HepG2 (cell line): ENCODE results near the gene PLCB1. TPM values are rescaled to one million over a fixed set of nuclear protein-coding genes. Genes with fewer than 3 reads are reported as not detected.

Experiments
- ATAC-seq: fragments of 200-7000 bp; cut with Tn5 transposase; 3 replicates; pipeline ENCODE4 v1.9.1; 2020; ENCODE audit warnings: mild to moderate bottlenecking, moderate library complexity
- BruUV-seq: library from RNA; stranded (reverse); fragments of 400-500 nt; replicated peaks from 2 replicates; lab custom pipeline; 2021; lab: Mats Ljungman, UMichigan
- CTCF ChIA-PET: fragments of 300-600 bp; formaldehyde crosslinking; extraction: SDS; loops from one replicate; lab custom pipeline; 2021; ENCODE audit warnings: low total read pairs, inconsistent platforms, low intra/inter-chr PET ratio; lab: Yijun Ruan, JAX
- POLR2A ChIA-PET: fragments of 350-600 bp; sonication (Branson Sonifier 250); formaldehyde crosslinking; loops from one replicate; lab custom pipeline; 2020; ENCODE audit warnings: antibody characterized with exemption, inconsistent platforms; lab: Yijun Ruan, JAX
- DNase-seq: peaks from one replicate; pipeline ENCODE4 v3.0.0-alpha.2; 2015; ENCODE audit warnings: low spot score
- FAIRE-seq: peaks from 3 replicates; lab custom pipeline; 2011; peaks lifted over from hg19 to GRCh38; lab: Jason Lieb, UNC
- H2AFZ ChIP-seq: one replicate; pipeline ENCODE4 v1.6.1; 2011; ENCODE audit warnings: low read length, inconsistent platforms
- H3K27ac ChIP-seq: fragments of 300-600 bp; 3 replicates; pipeline ENCODE4 v1.8.0; 2011; ENCODE audit warnings: mixed run types, mild to moderate bottlenecking, mixed read lengths, low read length, inconsistent platforms; ENCODE audit not compliant: insufficient read depth; ENCODE audit errors: extremely low read length
- H3K27me3 ChIP-seq, 2 experiments: fragments of 200-600 bp in 1 of 2; 2 replicates in 1 of 2; 3 replicates in 1 of 2; pipeline versions ENCODE4 v1.6.0 to v1.8.0; 2011; ENCODE audit warnings: low read length in 2 of 2, mild to moderate bottlenecking in 2 of 2, moderate library complexity in 2 of 2, inconsistent platforms in 1 of 2; ENCODE audit not compliant: insufficient read depth in 2 of 2, control insufficient read depth in 1 of 2
- H3K36me3 ChIP-seq, 2 experiments: fragments of 200-600 bp in 1 of 2; replicated peaks in 1 of 2; 2 replicates in 1 of 2; 3 replicates in 1 of 2; pipeline versions ENCODE4 v1.5.1 to v1.8.0; 2011; ENCODE audit warnings: low read length in 2 of 2, inconsistent platforms in 1 of 2; ENCODE audit not compliant: insufficient read depth in 2 of 2, control insufficient read depth in 1 of 2
- H3K4me1 ChIP-seq: 2 replicates; pipeline ENCODE4 v1.5.1; 2012; ENCODE audit warnings: low read length, inconsistent platforms; ENCODE audit not compliant: insufficient read depth
- H3K4me2 ChIP-seq: 2 replicates; pipeline ENCODE4 v1.6.0; 2011; ENCODE audit warnings: low read depth, low read length, inconsistent platforms
- H3K4me3 ChIP-seq, 3 experiments: fragments of 200-600 bp in 1 of 3; sonication (generic), shearing (Covaris generic) in 1 of 3; replicated peaks in 1 of 3; 2 replicates each; pipeline ENCODE4 v1.5.1; 2011 to 2016; ENCODE audit warnings: low read length in 3 of 3, inconsistent platforms in 2 of 3, low read depth in 2 of 3, mild to moderate bottlenecking in 2 of 3, control low read depth in 1 of 3, mixed read lengths in 1 of 3; ENCODE audit not compliant: insufficient read depth in 1 of 3
- H3K79me2 ChIP-seq: one replicate; pipeline ENCODE4 v1.6.1; 2011; ENCODE audit warnings: low read length, inconsistent platforms; ENCODE audit not compliant: insufficient read depth
- H3K9ac ChIP-seq: 2 replicates; pipeline ENCODE4 v1.6.0; 2011; ENCODE audit warnings: mild to moderate bottlenecking, low read depth, low read length, inconsistent platforms; ENCODE audit not compliant: insufficient read depth
- H3K9me3 ChIP-seq: 2 replicates; pipeline ENCODE4 v1.5.1; 2012; ENCODE audit warnings: mild to moderate bottlenecking, low read length
- H4K20me1 ChIP-seq: 2 replicates; pipeline ENCODE4 v1.6.0; 2011; ENCODE audit warnings: inconsistent platforms, mild to moderate bottlenecking, low read length, moderate library complexity; ENCODE audit not compliant: insufficient read depth
- ATM ChIP-seq: fragments of 450-650 bp; IDR thresholded peaks from 2 replicates; pipeline ENCODE4 v1.7.1; 2017; ENCODE audit warnings: mild to moderate bottlenecking, borderline replicate concordance
- HIC2 ChIP-seq: sonication (generic); formaldehyde crosslinking; IDR thresholded peaks from 2 replicates; pipeline ENCODE4 v1.9.0; 2022; ENCODE audit warnings: low read depth, missing genetic modification reagents
- KLF11 ChIP-seq: IDR thresholded peaks from 2 replicates; pipeline ENCODE4 v1.6.1; 2016; ENCODE audit warnings: missing compliant biosample characterization
- MAFK ChIP-seq, 2 experiments: IDR thresholded peaks in 1 of 2; conservative IDR thresholded peaks in 1 of 2; 2 replicates each; pipeline ENCODE4 v1.6.1; 2011; ENCODE audit warnings: improper control_type of control experiment in 2 of 2, low read length in 2 of 2
- SP4 ChIP-seq: sonication (generic); formaldehyde crosslinking; IDR thresholded peaks from 2 replicates; pipeline ENCODE4 v1.8.1; 2023; ENCODE audit warnings: mild to moderate bottlenecking, missing genetic modification reagents
- ZFYVE20 ChIP-seq: sonication (generic); formaldehyde crosslinking; IDR thresholded peaks from 2 replicates; pipeline ENCODE4 v1.8.0; 2023; ENCODE audit warnings: low read depth, mild to moderate bottlenecking, moderate library complexity, missing genetic modification reagents, borderline replicate concordance
- ZGPAT ChIP-seq: IDR thresholded peaks from 2 replicates; pipeline ENCODE4 v1.6.1; 2016; ENCODE audit warnings: mild to moderate bottlenecking
- ZMYM4 ChIP-seq: sonication (generic); formaldehyde crosslinking; IDR thresholded peaks from 2 replicates; pipeline ENCODE4 v1.8.1; 2023; ENCODE audit warnings: mild to moderate bottlenecking, missing genetic modification reagents
- ZNF317 ChIP-seq: sonication (generic); formaldehyde crosslinking; IDR thresholded peaks from 2 replicates; pipeline ENCODE4 v1.5.0; 2020; ENCODE audit warnings: mild to moderate bottlenecking, missing genetic modification reagents
- ZNF331 ChIP-seq: sonication (generic); formaldehyde crosslinking; IDR thresholded peaks from 2 replicates; pipeline ENCODE4 v1.4.0; 2020; ENCODE audit warnings: missing genetic modification reagents
- ZNF562 ChIP-seq: sonication (generic); formaldehyde crosslinking; IDR thresholded peaks from 2 replicates; pipeline ENCODE4 v1.8.0; 2022; ENCODE audit warnings: missing genetic modification reagents, borderline replicate concordance
- WGBS: methylation state at CpG from one replicate; pipeline ENCODE4 v1.1.6; 2017; ENCODE audit warnings: low lambda C conversion rate; 5-methylcytosine and 5-hydroxymethylcytosine counted together
- in situ Hi-C: cut with HindIII; loops from 2 replicates; pipeline ENCODE4 v1.10.0; 2017; ENCODE audit warnings: low pct_unique_long_range_greater_than_20kb; ENCODE audit not compliant: extremely low pct_ligation_motif_present
- intact Hi-C: fragments of 100-400 bp; cut with micrococcal nuclease; formaldehyde crosslinking; loops from one replicate; pipeline ENCODE4 v1.10.0; 2022; ENCODE audit not compliant: unreplicated experiment
- polyA plus RNA-seq, 8 experiments: library from polyadenylated mRNA; depleted of rRNA in 3 of 8; stranded (reverse) in 7 of 8; unstranded in 1 of 8; fragments of >200 nt; fragmentation: Illumina TruSeq in 4 of 8; extraction: Trizol in 4 of 8; gene quantifications; 2 replicates each; pipeline versions ENCODE4 v1.2.1 to v1.2.3, GENCODE V29; 2011 to 2016; ENCODE audit warnings: low read depth in 4 of 8, missing spikeins in 1 of 8, mixed read lengths in 1 of 8; ENCODE audit not compliant: insufficient read depth in 1 of 8
- total RNA-seq, 5 experiments: library from RNA; depleted of rRNA; stranded (reverse); fragments of >200 nt; fragmentation: Illumina TruSeq; extraction: Trizol; gene quantifications; 2 replicates each; pipeline ENCODE4 v1.2.3, GENCODE V29; 2016; ENCODE audit warnings: low read depth in 1 of 5
- TF ChIP-seq, protein P1 (sequence below): IDR thresholded peaks from 2 replicates; pipeline ENCODE4 v1.6.1; 2016; ENCODE audit warnings: low read depth
- TF ChIP-seq, protein P2 (sequence below): sonication (generic); formaldehyde crosslinking; IDR thresholded peaks from 2 replicates; pipeline ENCODE4 v1.8.1; 2023; ENCODE audit warnings: mild to moderate bottlenecking, moderate library complexity, missing genetic modification reagents
- TF ChIP-seq, protein P3 (sequence below): IDR thresholded peaks from 2 replicates; pipeline ENCODE4 v1.4.0; 2020; ENCODE audit warnings: mild to moderate bottlenecking, missing genetic modification reagents

The PLCB1 gene
- total and polyA plus RNA-seq, 2 of the 13 experiments (the other 11 are each of a cell fraction or from before 2014, with no cell fraction given) = 42.4 to 55.9 TPM

GRCh38 chr20:8126841-8127378 lies 5.2 kb upstream of the PLCB1 start:
- H3K79me2 ChIP-seq = peaks cover 12% of the 10 kb centered on the region
- H3K4me2 ChIP-seq = no peak overlapping the region
- no peaks in the 10 kb centered on the region for H3K36me3 ChIP-seq
- ChIA-PET CTCF (interaction anchor here (1.2 kb wide), 1 partner anchor 179 kb away, joined by 3 read pairs; no protein-coding TSS in a partner anchor), POLR2A (interaction anchor here (1.7 to 3.9 kb wide), 2 partner anchors 12 to 29 kb away, joined by 4 to 23 read pairs; no protein-coding TSS in a partner anchor)
- WGBS = 20% methylated on average over 1 of the region's 1 CpG
- H3K27me3 ChIP-seq = no peaks in the 10 kb centered on the region
- no peaks in the 10 kb centered on the region for H4K20me1 ChIP-seq
- peak; percentile 54 for ATAC-seq
- peak; percentile 64 for DNase-seq
- intact Hi-C loops = no loop called here
- H3K4me1 ChIP-seq = peaks cover 63% of the 10 kb centered on the region
- no TSS peak for BruUV-seq
- H3K4me3 ChIP-seq = no peak overlapping the region
- no peaks in the 10 kb centered on the region for H3K9me3 ChIP-seq
- no peak for FAIRE-seq
- in situ Hi-C loops = no loop called here
- no peak overlapping the region for H3K27ac ChIP-seq
- no peak overlapping the region for H3K9ac ChIP-seq
- H2AFZ ChIP-seq = no peak overlapping the region
- TF ChIP-seq ZFYVE20 (no peak), KLF11 (CRISPR knock-in tag) (no peak), ZMYM4 (CRISPR knock-in tag) (peak; percentile 67), SP4 (no peak), ZGPAT (CRISPR knock-in tag) (0 out of 2 replicates have a peak, but pooled peaks have one; percentile 28), ZNF562 (no peak), HIC2 (no peak), ZNF317 (CRISPR knock-in tag) (no peak), MAFK (conservative IDR thresholded peaks at IDR 0.05 in 1 of 2, IDR thresholded peaks at IDR 0.05 in 1 of 2; ENCODE audit: low read length in 2 of 2) (0 out of 4 replicates have a peak, but pooled peaks of 1 of the 2 experiments have one; percentile 3), ATM (no peak), ZNF331 (CRISPR knock-in tag) (peak; percentile 36; the same call in 1 of the 2 replicates)
- TF ChIP-seq, protein P1, sequence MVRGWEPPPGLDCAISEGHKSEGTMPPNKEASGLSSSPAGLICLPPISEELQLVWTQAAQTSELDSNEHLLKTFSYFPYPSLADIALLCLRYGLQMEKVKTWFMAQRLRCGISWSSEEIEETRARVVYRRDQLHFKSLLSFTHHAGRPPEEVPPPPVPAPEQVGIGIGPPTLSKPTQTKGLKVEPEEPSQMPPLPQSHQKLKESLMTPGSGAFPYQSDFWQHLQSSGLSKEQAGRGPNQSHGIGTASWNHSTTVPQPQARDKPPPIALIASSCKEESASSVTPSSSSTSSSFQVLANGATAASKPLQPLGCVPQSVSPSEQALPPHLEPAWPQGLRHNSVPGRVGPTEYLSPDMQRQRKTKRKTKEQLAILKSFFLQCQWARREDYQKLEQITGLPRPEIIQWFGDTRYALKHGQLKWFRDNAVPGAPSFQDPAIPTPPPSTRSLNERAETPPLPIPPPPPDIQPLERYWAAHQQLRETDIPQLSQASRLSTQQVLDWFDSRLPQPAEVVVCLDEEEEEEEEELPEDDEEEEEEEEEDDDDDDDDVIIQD (CRISPR knock-in tag) = peak; percentile 16; the same call in 1 of the 2 replicates
- TF ChIP-seq, protein P2, sequence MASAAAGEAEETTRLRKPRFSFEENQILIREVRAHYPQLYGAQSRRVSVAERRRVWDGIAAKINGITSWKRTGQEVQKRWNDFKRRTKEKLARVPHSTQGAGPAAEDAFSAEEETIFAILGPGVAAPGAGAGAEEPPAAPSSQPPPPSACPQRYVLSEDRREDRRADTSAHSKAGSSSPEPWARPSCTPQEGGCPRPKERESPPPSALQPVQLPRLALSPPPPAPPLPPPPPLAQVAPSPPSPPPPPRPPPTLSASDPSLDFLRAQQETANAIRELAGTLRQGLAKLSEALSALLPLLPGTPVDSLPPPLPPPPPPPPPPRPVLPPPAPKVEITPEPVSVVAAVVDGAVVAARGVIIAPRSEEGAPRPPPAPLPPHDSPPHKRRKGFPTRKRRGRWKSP (CRISPR knock-in tag) = no peak
- TF ChIP-seq, protein P3, sequence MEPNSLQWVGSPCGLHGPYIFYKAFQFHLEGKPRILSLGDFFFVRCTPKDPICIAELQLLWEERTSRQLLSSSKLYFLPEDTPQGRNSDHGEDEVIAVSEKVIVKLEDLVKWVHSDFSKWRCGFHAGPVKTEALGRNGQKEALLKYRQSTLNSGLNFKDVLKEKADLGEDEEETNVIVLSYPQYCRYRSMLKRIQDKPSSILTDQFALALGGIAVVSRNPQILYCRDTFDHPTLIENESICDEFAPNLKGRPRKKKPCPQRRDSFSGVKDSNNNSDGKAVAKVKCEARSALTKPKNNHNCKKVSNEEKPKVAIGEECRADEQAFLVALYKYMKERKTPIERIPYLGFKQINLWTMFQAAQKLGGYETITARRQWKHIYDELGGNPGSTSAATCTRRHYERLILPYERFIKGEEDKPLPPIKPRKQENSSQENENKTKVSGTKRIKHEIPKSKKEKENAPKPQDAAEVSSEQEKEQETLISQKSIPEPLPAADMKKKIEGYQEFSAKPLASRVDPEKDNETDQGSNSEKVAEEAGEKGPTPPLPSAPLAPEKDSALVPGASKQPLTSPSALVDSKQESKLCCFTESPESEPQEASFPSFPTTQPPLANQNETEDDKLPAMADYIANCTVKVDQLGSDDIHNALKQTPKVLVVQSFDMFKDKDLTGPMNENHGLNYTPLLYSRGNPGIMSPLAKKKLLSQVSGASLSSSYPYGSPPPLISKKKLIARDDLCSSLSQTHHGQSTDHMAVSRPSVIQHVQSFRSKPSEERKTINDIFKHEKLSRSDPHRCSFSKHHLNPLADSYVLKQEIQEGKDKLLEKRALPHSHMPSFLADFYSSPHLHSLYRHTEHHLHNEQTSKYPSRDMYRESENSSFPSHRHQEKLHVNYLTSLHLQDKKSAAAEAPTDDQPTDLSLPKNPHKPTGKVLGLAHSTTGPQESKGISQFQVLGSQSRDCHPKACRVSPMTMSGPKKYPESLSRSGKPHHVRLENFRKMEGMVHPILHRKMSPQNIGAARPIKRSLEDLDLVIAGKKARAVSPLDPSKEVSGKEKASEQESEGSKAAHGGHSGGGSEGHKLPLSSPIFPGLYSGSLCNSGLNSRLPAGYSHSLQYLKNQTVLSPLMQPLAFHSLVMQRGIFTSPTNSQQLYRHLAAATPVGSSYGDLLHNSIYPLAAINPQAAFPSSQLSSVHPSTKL (CRISPR knock-in tag) = peak; percentile 42
